ENCODE data around the gene CENPX. TPM values are rescaled to one million over a fixed set of nuclear protein-coding genes. Genes with fewer than 3 reads are reported as not detected.
A peak's percentile ranks its signal among the peaks of the same experiment; 100 is the strongest.

CENPX gene
- total RNA-seq, 1 donor from 2014 or later = 29.2 TPM

- no peak for DNase-seq
Observed at GRCh38 chr17:81978524-81979298, 44.0 kb downstream of the CENPX start.

- DNase-seq = peak; percentile 73
Observed at GRCh38 chr17:81977211-81977808, 45.4 kb downstream of the CENPX start, which contains the start of gene ASPSCR1. TSS of gene ASPSCR1 (plus strand) at chr17:81977629. CDS start at chr17:81977647, 18 bp downstream.

GRCh38 chr17:81976332-81977210, 46.1 kb downstream of the CENPX start:
- DNase-seq = no peak

GRCh38 chr17:81973432-81973831, 49.2 kb downstream of the CENPX start:
- no peak for DNase-seq

DNA sequence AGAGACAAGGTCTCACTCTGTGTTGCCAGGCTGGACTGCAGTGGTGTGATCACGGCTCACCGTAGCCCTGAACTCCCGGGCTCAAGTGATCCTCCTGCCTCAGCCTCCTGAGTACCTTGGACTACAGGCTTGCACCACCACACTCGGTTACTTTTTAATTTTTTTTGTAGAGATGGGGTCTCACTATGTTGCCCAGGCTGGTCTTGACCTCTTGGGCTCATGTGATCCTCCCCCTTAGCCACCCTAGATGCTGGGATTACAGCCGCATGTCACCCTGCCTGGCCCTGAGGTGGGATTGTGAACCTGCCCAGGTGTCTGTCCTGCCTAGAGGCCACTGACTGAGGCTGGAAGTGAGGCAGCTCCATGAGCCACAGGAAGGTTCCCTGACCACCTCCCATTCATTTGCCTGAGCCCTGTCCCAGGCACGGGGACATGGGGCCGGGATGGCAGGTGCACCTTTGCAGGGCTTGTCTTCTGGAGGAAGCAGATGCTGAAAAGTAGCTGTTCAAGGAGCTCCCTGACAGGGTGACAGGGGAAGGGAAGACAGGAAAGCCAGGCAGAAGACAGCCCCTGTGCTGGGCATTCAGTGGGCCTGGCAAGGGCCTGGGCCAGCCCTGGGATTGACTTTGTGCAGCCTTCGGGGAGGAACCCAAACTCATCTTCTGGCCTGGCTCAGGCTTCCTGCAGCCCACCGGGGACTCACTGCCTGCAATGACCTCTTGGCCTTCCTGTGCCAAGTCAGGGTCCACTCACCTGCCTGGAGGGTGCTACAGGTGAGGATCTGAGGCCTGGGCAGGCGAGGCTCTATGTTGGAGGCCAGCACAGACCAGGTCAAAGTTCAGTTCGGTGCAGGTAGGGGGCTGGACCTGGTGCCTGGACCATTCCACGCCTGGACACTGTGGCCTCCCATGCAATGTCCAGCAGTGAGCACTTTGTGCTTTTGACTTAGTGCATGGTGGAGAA, 53.5 kb downstream of the CENPX start:
- DNase-seq = no peak

Other genes with a start within 250 kb of the CENPX start
- gene GCGR, start 218.7 kb downstream of the CENPX start, total RNA-seq = not detected
- 85.9 TPM for gene MCRIP1, start 189.6 kb downstream of the CENPX start, total RNA-seq
- gene PPP1R27, start 187.8 kb downstream of the CENPX start, total RNA-seq = not detected
- 57.4 TPM for gene P4HB, start 162.3 kb downstream of the CENPX start, total RNA-seq
- gene ARHGDIA, start 151.5 kb downstream of the CENPX start, total RNA-seq = 22.9 TPM
- 78.3 TPM for gene ALYREF, start 131.3 kb downstream of the CENPX start, total RNA-seq
- 43.0 TPM for gene ANAPC11, start 131.2 kb downstream of the CENPX start, total RNA-seq
- gene NPB, start 120.6 kb downstream of the CENPX start, total RNA-seq = 2.0 TPM
- gene PCYT2, start 111.5 kb downstream of the CENPX start, total RNA-seq = 24.5 TPM
- gene SIRT7, start 104.7 kb downstream of the CENPX start, total RNA-seq = 8.0 TPM
- gene MAFG, start 95.1 kb downstream of the CENPX start, total RNA-seq = 16.5 TPM
- gene PYCR1, start 85.6 kb downstream of the CENPX start, total RNA-seq = 17.6 TPM
- gene MYADML2, start 75.6 kb downstream of the CENPX start, total RNA-seq = 0.16 TPM
- gene NOTUM, start 61.7 kb downstream of the CENPX start, total RNA-seq = 0.31 TPM
- 11.1 TPM for gene ASPSCR1, start 45.2 kb downstream of the CENPX start, total RNA-seq
- gene LRRC45, start 427 bp upstream of the CENPX start, total RNA-seq = 14.2 TPM
- gene RAC3, start 8.8 kb upstream of the CENPX start, total RNA-seq = 76.0 TPM
- 18.1 TPM for gene DCXR, start 14.8 kb upstream of the CENPX start, total RNA-seq
- gene RFNG, start 28.9 kb upstream of the CENPX start, total RNA-seq = 14.5 TPM
- gene GPS1, start 29.0 kb upstream of the CENPX start, total RNA-seq = 64.4 TPM
- 21.4 TPM for gene DUS1L, start 42.9 kb upstream of the CENPX start, total RNA-seq
- gene FASN, start 75.4 kb upstream of the CENPX start, total RNA-seq = 84.1 TPM
- 18.6 TPM for gene CCDC57, start 190.0 kb upstream of the CENPX start, total RNA-seq
- gene SLC16A3, start 206.2 kb upstream of the CENPX start, total RNA-seq = 4.2 TPM

Data from occipital lobe (tissue), 2 donors.